Heart right ventricle (tissue), 16 donors: ENCODE data around the gene CD14. TPM values are rescaled to one million over a fixed set of nuclear protein-coding genes. Genes with fewer than 3 reads are reported as not detected.
"Not testable (repeated sequence)": the region's sequence is repeated elsewhere in the genome, so short reads cannot be mapped to it uniquely, and the experiment has no call there.

ENCODE experiments used
- ATAC-seq, 8 donors: fragments of 200-7000 bp; cut with Tn5 transposase; one replicate each; pipeline ENCODE4 v1.9.1; 2020; ENCODE audit warnings: mild to moderate bottlenecking in 8 of 8, moderate library complexity in 8 of 8, moderate number of reproducible peaks in 1 of 8
- DNase-seq, 2 donors: peaks; one replicate each; pipeline ENCODE4 v3.0.0-alpha.2; 2020
- H3K27ac ChIP-seq, 10 donors: fragments of 200-600 bp; sonication (generic) in 2 of 10; one replicate each; pipeline versions ENCODE4 v1.5.0 to v1.8.0; 2020 to 2022; ENCODE audit warnings: mild to moderate bottlenecking in 3 of 10
- H3K27me3 ChIP-seq, 7 donors: fragments of 200-600 bp; one replicate each; pipeline ENCODE4 v1.8.0; 2021 to 2022; ENCODE audit warnings: mild to moderate bottlenecking in 2 of 7
- H3K36me3 ChIP-seq, 9 donors: fragments of 200-600 bp; sonication (generic) in 1 of 9; one replicate each; pipeline versions ENCODE4 v1.5.0 to v1.8.0; 2020 to 2022; ENCODE audit warnings: mild to moderate bottlenecking in 2 of 9
- H3K4me1 ChIP-seq, 9 donors: fragments of 200-600 bp; sonication (generic) in 1 of 9; one replicate each; pipeline versions ENCODE4 v1.5.0 to v1.8.0; 2020 to 2022; ENCODE audit warnings: mild to moderate bottlenecking in 4 of 9
- H3K4me3 ChIP-seq, 10 donors: fragments of 200-600 bp; sonication (generic) in 2 of 10; one replicate each; pipeline versions ENCODE4 v1.5.0 to v1.8.0; 2020 to 2022; ENCODE audit warnings: mild to moderate bottlenecking in 7 of 10, moderate library complexity in 2 of 10
- H3K9me3 ChIP-seq, 11 donors: fragments of 200-600 bp in 10 of 11; sonication (generic) in 2 of 11; one replicate each; pipeline versions ENCODE4 v1.5.0 to v1.8.0; 2013 to 2022; ENCODE audit warnings: mild to moderate bottlenecking in 2 of 11, control low read depth in 1 of 11, moderate library complexity in 1 of 11
- CTCF ChIP-seq, 9 donors: fragments of 200-600 bp; sonication (generic) in 2 of 9; IDR thresholded peaks; one replicate each; pipeline versions ENCODE4 v1.5.0 to v1.8.0; 2021 to 2022; ENCODE audit warnings: antibody characterized with exemption in 9 of 9, mild to moderate bottlenecking in 5 of 9, moderate library complexity in 1 of 9
- WGBS, 2 donors: extraction: QIAGEN DNeasy Blood & Tissue Kit; methylation state at CpG; one replicate each; pipeline ENCODE4 v1.1.7; 2013; ENCODE audit warnings: inconsistent platforms in 1 of 2; 5-methylcytosine and 5-hydroxymethylcytosine counted together
- intact Hi-C, 10 donors: fragments of 100-400 bp; cut with DNase I; formaldehyde crosslinking; loops; one replicate each; pipeline versions ENCODE4 v1.11.1 to v1.14.2; 2022
- polyA plus RNA-seq, 2 donors: library from polyadenylated mRNA; stranded (reverse); fragments of 200-250 nt; gene quantifications; one replicate each; pipeline ENCODE4 v1.2.3, GENCODE V29; 2013
- total RNA-seq, 10 donors: library from RNA; stranded (reverse); fragmentation: NEBNext Ultra II Directional in 3 of 10; extraction: Animal tissue kit (Norgen Biotek cat#: 25700) in 3 of 10; gene quantifications; one replicate each; pipeline versions ENCODE4 v1.2.1 to v1.2.4, GENCODE V29; 2021 to 2023
- donor health status: Arrhythmogenic right ventricular cardiomyopathy.
- donor health status: ischemic (EF 13 %, LVEDD 7.1; RV severe dilation, severe dysfunction).
- donor health status: healthy with polysubstance abuse.
- donor health status: DM: no; HTN: yes; CAD: no.
- donor health status: DM: no; HTN: no; CAD: no.
- donor health status: ischemic (EF 25% LVEDD 6.9; RV normal size, moderate dysfunction).
- donor health status: ischemic (EF 25% LVEDD 5.7; RV mildly dilated, moderate dysfunction).
- donor health status: healthy.
- donor health status: DM: yes; HTN: yes; CAD: no.
- donor health status: Ischemic cardiomyopathy.
- donor health status: ischemic (EF 35%, LVEDD 5.7; RV mildly dilated, moderate dysfunction).
- donor health status: nonischemic (EF 11% LVEDD 7.7; RV severe dilation, severe dysfunction).
- donor health status: DM: yes; HTN: yes; CAD: no.
- donor health status: PGD.
- donor health status: ischemic (EF 29% LVEDD 5.4; RV normal size, mild dysfunction).
- donor health status: nonischemic (EF 23%, LVEDD 6.1; RV moderate dilation, normal function).

Gene CD14
- total and polyA plus RNA-seq, 12 donors, result 10.8 to 137 (median 20.3) TPM

GRCh38 chr5:140664359-140665119 lies 31.6 kb upstream of the CD14 start, which contains the start of gene WDR55:
Gene WDR55 (plus strand): TSS chr5:140664904. CDS start chr5:140664913, 9 bp downstream.
- no peaks in the 10 kb centered on the region for H3K27me3 ChIP-seq
- H3K9me3 ChIP-seq, result no peaks in the 10 kb centered on the region
- H3K4me3 ChIP-seq, result peak within 1 kb of the TSS; percentile 64 to 94 (median 80)
- DNase-seq (peak; percentile 97), ATAC-seq (peak; percentile 97 to 99 (median 99))
- intact Hi-C loops, result loop anchor here in 3 of 10 donors (2.0 to 10.0 kb wide), 2 partner anchors 26 to 260 kb away; partner anchors contain the start of genes ANKHD1 (in 2 of the 3), HARS1 (in 1 of the 3) and HARS2 (in 1 of the 3)
- 0 to 1% methylated on average over 54 of the region's 54 CpGs for WGBS, 2 donors
- H3K36me3 ChIP-seq, result peaks cover 0 to 67% (median 48%) of the 10 kb centered on the region in 9 donors
- H3K4me1 ChIP-seq, result peaks cover 6 to 39% (median 26%) of the 10 kb centered on the region in 9 donors
- peak within 1 kb of the TSS; percentile 85 to 94 (median 92) for H3K27ac ChIP-seq
- no peak for TF ChIP-seq CTCF (IDR thresholded peaks at IDR 0.05)

- H3K4me3 ChIP-seq, result peak overlapping the region; percentile 64 to 94 (median 80)
- WGBS, 2 donors, result 8 to 9% methylated on average over 18 of the region's 18 CpGs
- no peak for TF ChIP-seq CTCF (IDR thresholded peaks at IDR 0.05)
- H3K36me3 ChIP-seq, result peaks cover 0 to 67% (median 48%) of the 10 kb centered on the region in 9 donors
- no peaks in the 10 kb centered on the region for H3K27me3 ChIP-seq
- peaks cover 6 to 39% (median 26%) of the 10 kb centered on the region in 9 donors for H3K4me1 ChIP-seq
- ATAC-seq (peak in 3 of 8 donors; percentile 16 to 31 (median 22)), DNase-seq (no peak)
- intact Hi-C loops, result loop anchor here in 3 of 10 donors (2.0 to 10.0 kb wide), 2 partner anchors 27 to 259 kb away; partner anchors contain the start of genes ANKHD1 (in 2 of the 3), HARS1 (in 1 of the 3) and HARS2 (in 1 of the 3)
- H3K27ac ChIP-seq, result peak overlapping the region; percentile 85 to 94 (median 92)
- H3K9me3 ChIP-seq, result no peaks in the 10 kb centered on the region
Observed at GRCh38 chr5:140664030-140664358, 31.0 kb upstream of the CD14 start.

GRCh38 chr5:140660371-140660770 lies 27.4 kb upstream of the CD14 start:
- H3K9me3 ChIP-seq, ATAC-seq, H3K4me3 ChIP-seq, H3K27ac ChIP-seq, DNase-seq, H3K27me3 ChIP-seq: not testable (repeated sequence)
- peaks cover 0 to 14% (median 8%) of the 10 kb centered on the region in 9 donors for H3K4me1 ChIP-seq
- H3K36me3 ChIP-seq, result peaks cover 7 to 81% (median 75%) of the 10 kb centered on the region in 9 donors
- intact Hi-C loops, result loop anchor here in 2 of 10 donors (10.0 kb wide), 1 partner anchor 256 kb away; the partner anchor contains the start of gene ANKHD1 (in 2 of the 2)
- 84 to 91% methylated on average over 6 of the region's 6 CpGs for WGBS, 2 donors

- no peak overlapping the region for H3K4me3 ChIP-seq
- no peak for ATAC-seq
- no peak for DNase-seq
- no peak for TF ChIP-seq CTCF (IDR thresholded peaks at IDR 0.05)
- H3K4me1 ChIP-seq, result peaks cover 0 to 7% (median 3%) of the 10 kb centered on the region in 9 donors
- intact Hi-C loops, result no loop called here
- no peaks in the 10 kb centered on the region for H3K9me3 ChIP-seq
- H3K27me3 ChIP-seq, result no peaks in the 10 kb centered on the region
- H3K27ac ChIP-seq, result no peak overlapping the region
- peaks cover 7 to 96% (median 85%) of the 10 kb centered on the region in 9 donors for H3K36me3 ChIP-seq
- 94 to 99% methylated on average over 17 of the region's 17 CpGs for WGBS, 2 donors
Observed at GRCh38 chr5:140658870-140659269, 25.9 kb upstream of the CD14 start.
